OCI-LY3 (cell line): ENCODE measurements around the gene RNF44.

ENCODE experiments used
- EZH2phosphoT487 ChIP-seq: fragments of 200-600 bp; shearing (Covaris generic); IDR thresholded peaks from 2 replicates; pipeline ENCODE4 v1.6.1; 2018; ENCODE audit warnings: antibody characterized with exemption, mixed run types, low read depth
- TF ChIP-seq, protein P1 (sequence below): fragments of 200-600, 300-600 bp; sonication (generic); IDR thresholded peaks from 2 replicates; pipeline ENCODE4 v1.5.1; 2014; ENCODE audit warnings: antibody characterized with exemption, low read length, low read depth

DNA sequence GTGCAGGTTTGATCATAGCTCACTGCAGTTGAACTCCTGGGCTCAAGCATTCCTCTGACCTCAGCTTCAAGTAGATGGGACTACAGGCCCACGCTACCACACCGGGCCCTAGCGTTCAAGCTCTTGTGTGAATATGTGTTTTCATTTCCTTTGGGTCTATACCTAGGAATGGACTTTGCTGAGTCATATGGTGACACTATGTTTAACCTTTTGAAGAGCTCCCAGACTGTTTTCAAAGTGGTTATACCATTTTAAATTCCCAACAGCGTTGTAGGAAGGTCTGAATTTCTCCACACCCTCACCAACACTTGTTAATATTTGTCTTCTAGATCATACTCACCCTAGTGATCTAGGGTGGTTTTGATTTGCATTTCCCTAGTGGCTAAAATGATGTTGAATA, 55.5 kb downstream of the RNF44 start:
- TF ChIP-seq, protein P1, sequence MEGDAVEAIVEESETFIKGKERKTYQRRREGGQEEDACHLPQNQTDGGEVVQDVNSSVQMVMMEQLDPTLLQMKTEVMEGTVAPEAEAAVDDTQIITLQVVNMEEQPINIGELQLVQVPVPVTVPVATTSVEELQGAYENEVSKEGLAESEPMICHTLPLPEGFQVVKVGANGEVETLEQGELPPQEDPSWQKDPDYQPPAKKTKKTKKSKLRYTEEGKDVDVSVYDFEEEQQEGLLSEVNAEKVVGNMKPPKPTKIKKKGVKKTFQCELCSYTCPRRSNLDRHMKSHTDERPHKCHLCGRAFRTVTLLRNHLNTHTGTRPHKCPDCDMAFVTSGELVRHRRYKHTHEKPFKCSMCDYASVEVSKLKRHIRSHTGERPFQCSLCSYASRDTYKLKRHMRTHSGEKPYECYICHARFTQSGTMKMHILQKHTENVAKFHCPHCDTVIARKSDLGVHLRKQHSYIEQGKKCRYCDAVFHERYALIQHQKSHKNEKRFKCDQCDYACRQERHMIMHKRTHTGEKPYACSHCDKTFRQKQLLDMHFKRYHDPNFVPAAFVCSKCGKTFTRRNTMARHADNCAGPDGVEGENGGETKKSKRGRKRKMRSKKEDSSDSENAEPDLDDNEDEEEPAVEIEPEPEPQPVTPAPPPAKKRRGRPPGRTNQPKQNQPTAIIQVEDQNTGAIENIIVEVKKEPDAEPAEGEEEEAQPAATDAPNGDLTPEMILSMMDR, result no peak
- TF ChIP-seq EZH2phosphoT487, result no peak
